NCI-H510A (cell line): ENCODE results near the gene CFAP68.

ENCODE experiments used
- DNase-seq: peaks from one replicate; lab custom pipeline; 2025; lab: John Stamatoyannopoulos, UW

The CFAP68 gene, protein sequence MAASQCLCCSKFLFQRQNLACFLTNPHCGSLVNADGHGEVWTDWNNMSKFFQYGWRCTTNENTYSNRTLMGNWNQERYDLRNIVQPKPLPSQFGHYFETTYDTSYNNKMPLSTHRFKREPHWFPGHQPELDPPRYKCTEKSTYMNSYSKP

DNA sequence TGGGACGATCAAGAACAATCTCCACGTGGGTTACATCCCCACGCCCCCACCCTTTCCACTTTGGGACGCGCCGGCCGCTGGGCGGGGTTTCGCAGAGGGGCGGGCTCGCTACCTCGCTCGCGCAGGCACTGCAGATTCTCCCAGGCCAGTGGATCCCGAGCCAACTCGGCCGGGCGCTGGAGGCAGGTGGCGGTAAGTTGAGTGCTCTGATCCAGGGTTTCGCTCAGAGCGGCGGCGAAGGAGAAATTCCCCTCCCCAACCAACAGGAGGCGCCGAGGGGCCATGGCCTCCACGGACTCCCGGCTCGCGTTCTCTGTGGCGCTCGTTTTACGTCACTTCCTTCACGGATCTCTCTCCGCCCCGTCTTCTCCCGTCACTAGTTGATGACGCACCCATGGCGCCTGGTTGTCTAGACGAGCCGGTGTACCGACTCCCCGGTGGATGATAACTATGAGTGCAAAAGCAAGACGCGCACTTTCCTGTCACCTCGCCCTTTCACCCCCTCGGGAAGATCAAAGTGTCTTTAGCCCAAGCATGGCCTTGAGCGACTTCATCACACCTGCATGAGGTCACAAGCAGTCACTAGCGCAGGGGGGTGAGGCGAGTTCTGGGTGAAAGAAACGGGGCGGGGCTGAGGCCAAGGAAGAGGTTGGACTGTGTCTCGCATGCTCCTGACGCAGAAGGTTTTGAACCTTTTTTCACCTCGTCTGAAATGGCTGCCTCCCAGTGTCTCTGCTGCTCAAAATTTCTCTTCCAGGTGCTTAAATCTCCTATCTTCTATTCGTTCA lies at the start of gene CFAP68, which contains the start of gene FDXACB1:
Gene CFAP68, plus strand, starts transcription at position 693 of the 788 bp plus-strand sequence. Its CDS starts 20 bp downstream, at position 713.
Gene FDXACB1, minus strand, starts transcription at position 317 of the 788 bp plus-strand sequence. Its CDS starts 33 bp downstream, at position 284.
- DNase-seq = peak; percentile 96

- DNase-seq = no peak
These were observed 45.8 kb upstream of the CFAP68 start for GRCh38 chr11:111833524-111833923.

DNA sequence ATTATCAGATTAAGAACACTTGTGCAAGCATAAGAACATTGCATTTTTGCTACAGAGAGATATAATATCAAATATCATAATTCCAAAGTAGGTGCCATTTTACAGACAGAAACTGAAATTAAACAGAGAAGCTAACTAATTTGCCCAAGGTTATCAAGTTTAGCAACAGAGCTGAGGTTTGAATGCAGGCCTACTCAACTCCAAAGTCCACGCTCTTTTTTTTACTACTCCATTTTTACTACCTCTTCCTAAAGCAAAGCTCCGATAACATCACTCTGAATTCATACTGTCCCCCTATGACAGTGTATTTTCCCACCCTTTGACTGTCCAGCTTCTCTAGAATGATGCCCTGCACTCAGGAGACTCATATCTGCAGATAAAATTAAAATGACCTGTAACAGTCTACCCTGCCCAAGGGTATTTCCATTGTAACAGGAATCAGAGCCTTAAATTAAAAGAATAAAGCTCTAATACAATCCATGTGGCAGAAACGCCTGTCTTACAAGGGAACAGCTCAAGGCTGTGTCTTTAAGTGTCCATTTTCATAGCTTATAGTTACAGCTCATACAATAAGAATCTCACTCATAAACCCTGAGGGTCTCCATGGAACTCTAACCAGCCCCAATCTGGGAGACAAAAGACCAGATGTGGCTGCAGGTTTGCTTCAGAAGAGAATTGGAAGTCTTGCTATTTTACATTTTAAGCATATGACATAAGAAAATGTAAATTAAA lies 44.7 kb upstream of the CFAP68 start:
- no peak for DNase-seq

- no peak for DNase-seq
These were observed 43.7 kb upstream of the CFAP68 start for GRCh38 chr11:111835665-111836064.

DNA sequence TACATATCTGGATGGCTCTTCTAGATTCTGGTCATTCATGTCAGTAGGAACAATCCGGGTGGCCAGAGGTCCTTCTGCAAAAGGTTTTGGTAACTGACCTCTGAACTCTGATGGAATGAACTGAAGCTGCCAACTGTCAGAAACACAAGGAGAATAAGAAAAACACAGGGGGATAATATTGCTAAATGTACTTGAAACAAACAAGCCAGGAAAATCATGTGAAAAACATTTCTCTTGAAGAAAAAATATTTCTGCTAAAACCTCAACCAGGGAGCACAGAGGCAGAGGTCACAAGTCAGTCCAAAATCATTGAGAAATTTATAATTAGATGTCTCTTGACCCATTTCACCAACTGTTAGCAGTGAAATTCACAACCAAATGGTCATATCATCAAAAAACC lies 43.2 kb upstream of the CFAP68 start:
- no peak for DNase-seq

DNA sequence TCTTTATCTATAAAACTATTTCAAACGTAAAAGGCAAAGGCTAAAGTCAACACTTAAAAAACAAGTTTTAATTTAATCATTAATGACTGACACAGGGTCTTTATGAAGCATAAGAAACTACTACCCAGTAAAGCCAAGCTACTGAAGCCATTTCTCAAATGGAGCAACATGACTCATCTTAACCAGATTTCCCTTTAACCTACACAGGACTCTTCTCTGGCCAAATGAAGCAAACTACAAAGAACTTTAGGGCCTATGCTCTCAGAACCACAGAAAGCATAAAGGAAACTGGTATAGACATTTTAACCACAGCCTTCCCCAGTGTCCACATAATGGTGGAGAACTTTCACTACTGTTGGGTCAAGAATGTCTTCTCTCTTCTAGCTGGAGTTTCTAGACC lies 42.6 kb upstream of the CFAP68 start:
- no peak for DNase-seq

DNA sequence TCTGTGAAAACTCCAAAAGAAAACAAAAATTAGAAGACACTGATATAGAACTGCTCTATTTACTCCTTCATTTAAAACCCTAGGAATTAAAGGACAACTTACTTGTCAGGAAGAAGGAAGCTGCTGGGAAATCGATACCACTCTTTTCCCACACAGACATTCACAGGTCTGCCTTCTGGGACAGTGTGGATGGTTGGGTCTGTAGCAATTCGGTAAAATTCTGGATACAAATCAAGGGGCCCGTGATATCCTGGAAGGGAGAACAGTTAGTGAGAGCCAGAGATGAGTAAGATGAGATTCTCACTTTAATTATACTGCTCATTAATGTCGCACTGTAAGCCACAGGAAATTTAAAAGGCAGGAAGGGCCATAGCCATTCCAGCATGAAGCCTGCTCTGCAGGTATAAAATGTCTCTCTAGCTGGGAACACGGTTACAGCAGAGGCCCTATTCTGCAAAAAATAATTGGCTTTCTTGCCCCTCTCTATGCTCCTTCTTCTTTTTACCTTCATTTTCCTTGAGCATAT lies 41.9 kb upstream of the CFAP68 start:
- DNase-seq = no peak

GRCh38 chr11:111838054-111838453 lies 41.3 kb upstream of the CFAP68 start:
- no peak for DNase-seq

- DNase-seq = no peak
These were observed 39.2 kb upstream of the CFAP68 start for GRCh38 chr11:111840143-111840542.

GRCh38 chr11:111841370-111842053 lies 37.8 kb upstream of the CFAP68 start:
- DNase-seq = peak; percentile 40

DNA sequence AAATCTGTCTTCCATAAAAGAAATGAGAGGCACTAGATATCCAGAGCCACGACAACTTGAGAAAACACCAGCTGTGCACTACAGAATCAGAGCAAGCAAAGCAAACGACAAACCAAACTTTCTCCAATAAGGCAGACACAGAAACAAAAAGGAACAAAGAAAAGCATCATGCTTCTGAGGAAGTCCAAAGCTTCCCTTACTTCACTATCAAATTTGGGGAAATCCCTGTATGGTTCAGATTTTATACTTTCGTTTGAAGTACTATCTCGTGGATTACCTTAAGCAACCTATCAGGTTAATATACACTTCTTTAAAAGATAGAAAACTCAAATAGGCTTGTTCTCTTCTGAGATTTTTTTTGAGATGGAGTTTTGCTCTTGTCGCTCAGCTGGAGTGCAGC lies 35.7 kb upstream of the CFAP68 start:
- DNase-seq = no peak

DNA sequence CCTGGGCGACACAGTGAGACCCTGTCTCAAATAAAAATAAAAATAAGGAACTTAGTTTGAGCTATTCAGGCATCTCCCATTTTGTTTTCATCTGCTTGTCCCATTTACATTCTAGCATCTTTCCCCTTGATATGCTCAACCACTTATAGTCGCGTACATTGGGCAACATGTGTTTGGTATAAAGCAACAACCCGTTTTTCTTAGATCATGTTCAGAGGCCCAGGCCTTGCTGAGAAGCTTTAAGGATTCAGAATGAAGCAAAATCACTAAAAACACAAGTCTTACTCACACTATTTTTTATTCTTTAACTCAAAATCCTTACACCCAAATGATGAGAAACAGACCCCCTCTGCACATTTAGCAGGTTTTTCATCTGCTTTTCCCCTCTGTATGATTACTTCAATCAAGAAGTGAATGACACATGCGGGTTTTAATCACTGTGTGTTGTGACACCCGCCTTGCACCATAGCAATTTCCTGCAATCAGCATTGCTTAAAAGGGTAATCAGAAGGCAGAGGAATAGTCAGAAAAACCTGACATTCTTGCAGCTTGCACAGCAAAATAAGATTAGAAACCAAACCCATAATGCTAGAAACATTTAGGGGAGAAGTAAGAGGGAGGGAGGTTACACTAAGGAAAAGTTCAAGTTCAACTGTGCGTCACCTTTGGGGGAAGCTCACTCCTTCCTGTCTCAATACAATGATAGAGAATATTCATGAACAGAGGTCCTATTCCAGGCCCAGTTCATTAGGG lies 33.9 kb upstream of the CFAP68 start:
- no peak for DNase-seq

- no peak for DNase-seq
These were observed 33.3 kb upstream of the CFAP68 start for GRCh38 chr11:111846063-111846462.

DNA sequence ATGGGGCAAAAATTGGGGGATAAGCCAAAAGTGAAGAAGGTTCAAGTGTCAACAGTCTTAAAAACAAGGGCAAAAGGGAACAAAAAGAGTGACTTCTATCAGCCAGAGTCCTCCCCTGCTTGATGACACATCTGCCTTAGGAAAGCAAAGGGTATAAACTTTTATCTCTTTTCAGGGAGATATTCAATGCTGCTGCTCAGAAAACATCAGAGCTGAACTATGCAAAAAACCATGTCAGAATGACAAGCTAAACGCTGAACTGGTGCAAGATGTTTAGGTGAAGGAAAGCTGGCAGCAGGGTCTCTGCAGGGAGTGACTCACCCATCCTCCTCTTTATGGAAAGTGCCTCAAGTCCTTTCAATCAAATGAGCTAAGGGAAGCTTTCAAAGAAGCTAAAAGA lies 32.7 kb upstream of the CFAP68 start:
- DNase-seq = no peak

DNA sequence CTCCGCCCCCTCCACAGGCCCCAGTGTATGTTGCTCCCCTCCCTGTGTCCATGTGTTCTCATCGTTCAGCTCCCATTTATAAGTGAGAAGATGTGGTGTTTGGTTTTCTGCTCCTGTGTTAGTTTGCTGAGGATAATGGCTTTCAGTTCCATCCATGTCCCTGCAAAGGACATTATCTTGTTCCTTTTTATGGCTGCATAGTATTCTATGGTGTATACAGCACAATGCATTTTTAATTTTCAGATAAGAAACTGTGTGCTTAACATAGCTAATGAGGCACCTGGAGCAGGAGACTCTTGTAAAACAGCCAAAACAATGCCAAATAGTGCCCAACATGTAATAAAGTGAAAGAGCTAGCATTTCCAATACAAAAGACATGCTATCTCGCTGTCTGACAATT lies 29.7 kb upstream of the CFAP68 start:
- DNase-seq = no peak

DNA sequence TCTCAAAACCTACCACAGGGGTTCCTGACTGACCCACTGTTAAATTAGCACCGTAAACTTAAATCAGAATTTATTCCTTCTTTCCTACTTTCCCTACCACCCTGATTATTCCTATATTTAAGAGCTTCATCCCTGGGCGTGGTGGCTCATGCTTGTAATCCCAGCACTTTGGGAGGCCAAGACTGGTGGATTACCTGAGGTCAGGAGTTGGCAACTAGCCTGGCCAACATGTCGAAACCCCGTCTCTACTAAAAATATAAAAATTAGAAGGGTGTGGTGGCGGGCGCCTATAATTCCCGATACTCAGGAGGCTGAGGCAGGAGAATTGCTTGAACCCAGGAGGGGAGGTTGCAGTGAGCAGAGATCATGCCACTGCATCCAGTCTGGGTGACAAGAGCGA lies 28.3 kb upstream of the CFAP68 start:
- no peak for DNase-seq

GRCh38 chr11:111851636-111852035 lies 27.7 kb upstream of the CFAP68 start:
- DNase-seq = no peak

DNA sequence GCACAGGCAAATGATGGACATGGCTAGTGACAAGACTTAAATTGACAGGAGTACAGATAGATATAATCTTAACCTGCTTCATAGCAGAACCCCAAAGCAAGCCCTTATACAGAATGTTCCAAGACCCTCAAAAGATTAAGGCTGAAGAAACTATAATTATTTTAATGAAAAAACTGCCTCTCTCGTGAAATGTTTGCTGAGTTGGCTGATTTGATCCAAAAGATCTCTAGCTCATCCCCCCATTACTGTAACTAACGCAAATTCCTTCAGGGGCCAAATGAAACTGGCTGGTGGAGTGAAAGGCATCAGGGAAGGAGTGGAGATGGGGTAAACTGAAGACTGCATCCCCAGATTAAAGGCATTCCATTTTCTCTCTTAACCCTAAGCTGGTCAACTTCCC lies 27.2 kb upstream of the CFAP68 start:
- no peak for DNase-seq

- DNase-seq = no peak
These were observed 23.8 kb upstream of the CFAP68 start for GRCh38 chr11:111855506-111855905.

DNA sequence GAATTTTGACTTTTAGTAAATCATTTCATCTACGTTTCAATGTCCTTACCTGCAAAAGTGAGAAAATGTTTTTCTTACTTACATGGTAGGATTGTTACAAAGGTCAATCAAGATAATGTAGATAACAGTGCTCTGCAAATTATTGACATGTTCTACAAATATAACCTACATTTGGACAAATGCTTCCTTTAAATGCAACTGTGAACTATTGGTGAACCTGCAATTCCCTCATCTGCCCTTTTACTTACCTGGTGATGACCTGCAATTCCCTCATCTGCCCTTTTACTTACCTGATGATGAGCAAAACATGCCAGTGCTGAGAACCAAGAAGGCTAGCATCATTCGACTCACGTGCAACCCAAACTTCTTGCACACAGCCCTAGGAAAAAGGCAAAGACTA lies 19.1 kb upstream of the CFAP68 start:
- no peak for DNase-seq

GRCh38 chr11:111870113-111870512 lies 9.2 kb upstream of the CFAP68 start:
- DNase-seq = no peak

DNA sequence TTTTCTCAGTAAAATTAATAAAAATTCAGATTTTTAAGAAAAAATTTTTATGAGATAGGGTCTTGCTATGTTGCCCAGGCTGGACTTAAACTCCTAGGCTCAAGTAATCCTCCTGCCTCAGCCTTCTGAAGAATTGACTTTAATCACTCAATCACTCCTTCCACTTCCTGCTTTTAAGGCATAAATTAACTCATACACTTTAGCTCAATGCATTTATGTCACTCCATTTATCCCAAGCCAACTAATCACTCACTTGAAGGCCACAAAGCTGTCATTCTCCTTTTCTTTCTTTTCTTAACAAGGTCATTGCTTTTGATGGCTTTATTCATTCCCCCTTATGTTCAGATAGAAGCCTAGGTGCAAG lies 8.8 kb upstream of the CFAP68 start:
- no peak for DNase-seq
